Stimulated activated effector memory CD8-positive, alpha-beta T cell treated with anti-CD3 and anti-CD28 coated beads, Interleukin-12 subunit alpha, Interleukin-12 subunit beta, amount 100 ng/mL, for 72 hours (primary cell): ENCODE data around the gene AKAP5.
A peak's percentile ranks its signal among the peaks of the same experiment; 100 is the strongest.

Source experiments
- ATAC-seq: fragments of 150-1000 bp; cut with Tn5 transposase; 2 replicates; pipeline ENCODE4 v1.10.0; 2021
- DNase-seq, 2 donors: peaks; one replicate each; pipeline ENCODE4 v3.0.0; 2021 to 2022; ENCODE audit warnings: low spot score in 2 of 2
- H3K27ac Mint-ChIP-seq: one replicate; pipeline ENCODE4 v1.8.0; 2022; ENCODE audit warnings: mild to moderate bottlenecking, mixed read lengths
- H3K36me3 Mint-ChIP-seq: one replicate; pipeline ENCODE4 v1.8.0; 2022; ENCODE audit warnings: mild to moderate bottlenecking, mixed read lengths
- H3K4me1 Mint-ChIP-seq: one replicate; pipeline ENCODE4 v1.8.0; 2022; ENCODE audit warnings: mixed read lengths
- H3K4me3 Mint-ChIP-seq: one replicate; pipeline ENCODE4 v1.8.0; 2022; ENCODE audit warnings: mild to moderate bottlenecking, mixed read lengths
- H3K9me3 Mint-ChIP-seq: one replicate; pipeline ENCODE4 v1.8.0; 2022; ENCODE audit warnings: mixed read lengths

The AKAP5 gene

DNA sequence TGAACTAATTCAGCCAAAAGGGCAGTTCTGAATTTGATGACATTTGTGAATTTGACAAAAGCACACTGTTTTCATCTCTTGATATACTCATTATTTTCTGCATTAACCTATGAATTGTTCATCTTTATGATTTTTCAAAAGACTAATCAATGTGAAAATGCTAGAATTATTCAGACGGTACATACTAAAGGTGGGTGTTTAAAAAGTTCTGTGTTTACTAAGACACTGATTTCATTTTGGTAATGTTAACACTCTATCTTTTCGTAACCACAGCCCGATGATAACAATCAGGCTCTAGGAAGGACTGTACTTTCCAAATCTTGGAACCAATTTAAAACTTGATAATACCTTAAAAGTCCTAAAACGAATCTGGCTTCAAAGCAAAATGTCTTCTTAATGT lies 9.4 kb downstream of the AKAP5 start:
- peaks cover 36% of the 10 kb centered on the region for H3K36me3 Mint-ChIP-seq
- no peak overlapping the region for H3K27ac Mint-ChIP-seq
- DNase-seq (no peak), ATAC-seq (peak; percentile 74)
- H3K4me3 Mint-ChIP-seq = no peak overlapping the region
- peaks cover 23% of the 10 kb centered on the region for H3K4me1 Mint-ChIP-seq
- H3K9me3 Mint-ChIP-seq = no peaks in the 10 kb centered on the region

DNA sequence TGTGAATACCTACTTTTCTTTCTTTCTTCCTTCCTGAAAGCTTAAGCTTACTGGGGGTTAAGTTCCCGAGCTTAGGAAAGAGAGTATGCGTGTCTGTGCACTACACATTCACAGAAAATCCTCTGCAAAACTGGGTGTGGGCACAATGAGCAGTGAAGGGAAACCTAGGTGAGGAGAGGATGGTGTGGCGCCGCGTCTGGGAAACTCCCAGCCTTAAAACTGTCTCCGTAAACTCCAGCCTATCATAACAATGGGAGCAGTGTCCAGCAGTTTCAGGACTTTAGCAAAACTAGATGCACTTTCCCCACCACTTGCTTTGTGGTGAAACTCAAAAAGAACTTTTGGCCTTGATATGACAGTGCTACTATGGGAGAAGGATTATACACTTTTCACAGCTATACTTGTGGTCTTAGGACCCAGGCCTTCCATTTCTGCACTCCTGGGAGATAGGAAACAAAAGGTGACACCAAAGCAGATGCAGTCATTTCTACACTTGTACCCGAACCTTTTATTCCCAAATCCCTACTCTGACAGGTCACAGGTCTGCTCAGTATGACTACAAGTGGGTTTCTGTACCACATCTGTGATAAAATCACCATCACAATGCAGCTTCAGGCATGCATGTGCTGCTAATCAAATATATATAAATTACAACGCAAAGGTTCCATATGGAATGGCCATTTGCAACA lies 10.4 kb downstream of the AKAP5 start:
- Mint-ChIP-seq H3K36me3 (peaks cover 44% of the 10 kb centered on the region), H3K9me3 (no peaks in the 10 kb centered on the region), H3K4me3 (no peak overlapping the region), H3K4me1 (peaks cover 23% of the 10 kb centered on the region), H3K27ac (no peak overlapping the region)
- ATAC-seq (peak; percentile 19), DNase-seq (no peak)

DNA sequence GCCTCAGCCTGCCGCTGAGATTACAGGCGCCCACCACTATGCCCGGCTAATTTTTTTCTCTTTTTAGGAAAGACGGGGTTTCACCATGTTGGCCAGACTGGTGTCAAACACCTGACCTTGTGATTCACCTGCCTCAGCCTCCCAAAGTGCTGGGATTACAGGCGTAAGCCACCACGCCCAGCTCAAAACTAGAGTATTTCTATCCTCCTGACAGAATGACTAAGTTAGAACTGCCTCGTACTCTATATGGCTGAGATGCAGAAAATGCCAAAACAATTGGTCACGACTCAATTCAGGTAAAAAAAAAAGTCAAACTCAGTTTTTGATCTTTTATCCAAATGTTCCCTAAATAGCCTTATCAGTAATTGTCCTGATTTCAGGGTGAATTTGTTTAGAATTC lies 11.1 kb downstream of the AKAP5 start:
- Mint-ChIP-seq H3K4me3 (no peak overlapping the region), H3K9me3 (no peaks in the 10 kb centered on the region), H3K4me1 (peaks cover 23% of the 10 kb centered on the region), H3K27ac (no peak overlapping the region), H3K36me3 (peaks cover 51% of the 10 kb centered on the region)
- DNase-seq (no peak), ATAC-seq (peak; percentile 56)

DNA sequence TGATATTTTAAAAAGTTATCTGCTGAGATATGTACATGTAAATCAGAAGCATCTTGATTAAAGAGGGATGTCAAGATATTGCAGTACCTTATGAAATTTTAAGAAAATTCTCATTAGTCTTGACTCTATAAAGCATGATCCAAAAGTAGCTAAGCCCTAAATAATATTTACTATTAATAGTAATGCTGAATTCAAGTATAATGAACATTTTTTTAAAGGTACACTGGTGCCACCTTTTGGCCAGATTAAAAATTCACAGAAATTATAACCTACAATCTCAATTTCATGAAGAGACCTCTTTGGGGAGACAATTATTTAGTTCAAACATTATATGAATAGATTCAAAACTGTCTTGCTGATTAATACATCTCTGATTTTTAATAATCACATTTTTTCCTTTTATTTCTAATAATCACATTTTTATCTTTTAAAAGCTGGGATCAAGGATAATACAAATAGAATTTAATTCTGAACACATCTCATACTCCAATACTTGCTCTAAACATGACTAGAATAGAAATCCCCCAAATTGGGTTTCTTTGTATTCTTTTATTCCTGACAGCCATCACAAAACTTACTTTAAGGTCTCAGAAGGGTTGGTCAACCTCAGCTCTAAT lies 13.4 kb downstream of the AKAP5 start:
- no peak overlapping the region for H3K27ac Mint-ChIP-seq
- no peaks in the 10 kb centered on the region for H3K9me3 Mint-ChIP-seq
- no peak for ATAC-seq
- H3K36me3 Mint-ChIP-seq = peaks cover 74% of the 10 kb centered on the region
- H3K4me1 Mint-ChIP-seq = peaks cover 22% of the 10 kb centered on the region
- no peak overlapping the region for H3K4me3 Mint-ChIP-seq
- DNase-seq = no peak

DNA sequence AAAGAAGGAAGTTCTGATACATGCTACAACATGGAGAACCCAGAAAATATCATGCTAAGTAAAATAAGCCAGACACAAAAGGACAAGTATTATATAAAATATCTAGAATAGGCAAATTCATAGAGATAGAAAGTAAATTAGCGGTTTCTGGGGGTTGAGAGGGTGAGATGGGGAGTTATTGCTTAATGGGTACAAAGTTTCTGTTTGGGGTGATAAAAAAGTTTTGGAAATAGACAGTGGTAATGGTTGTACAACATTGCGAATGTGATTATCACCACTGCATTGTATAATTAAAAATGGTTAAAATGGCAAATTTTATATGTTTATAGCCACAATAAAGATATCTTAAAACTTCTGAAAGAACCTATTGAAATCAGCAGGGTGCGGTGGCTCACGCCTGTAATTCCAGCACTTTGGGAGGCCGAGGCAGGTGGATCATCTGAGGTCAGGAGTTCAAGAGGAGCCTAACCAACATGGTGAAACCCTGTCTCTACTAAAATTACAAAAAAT lies 23.3 kb downstream of the AKAP5 start:
- H3K4me1 Mint-ChIP-seq = peaks cover 30% of the 10 kb centered on the region
- DNase-seq = no peak
- peak overlapping the region; percentile 6 for H3K27ac Mint-ChIP-seq
- no peaks in the 10 kb centered on the region for H3K9me3 Mint-ChIP-seq
- peaks cover 100% of the 10 kb centered on the region for H3K36me3 Mint-ChIP-seq
- H3K4me3 Mint-ChIP-seq = no peak overlapping the region
- no peak for ATAC-seq

DNA sequence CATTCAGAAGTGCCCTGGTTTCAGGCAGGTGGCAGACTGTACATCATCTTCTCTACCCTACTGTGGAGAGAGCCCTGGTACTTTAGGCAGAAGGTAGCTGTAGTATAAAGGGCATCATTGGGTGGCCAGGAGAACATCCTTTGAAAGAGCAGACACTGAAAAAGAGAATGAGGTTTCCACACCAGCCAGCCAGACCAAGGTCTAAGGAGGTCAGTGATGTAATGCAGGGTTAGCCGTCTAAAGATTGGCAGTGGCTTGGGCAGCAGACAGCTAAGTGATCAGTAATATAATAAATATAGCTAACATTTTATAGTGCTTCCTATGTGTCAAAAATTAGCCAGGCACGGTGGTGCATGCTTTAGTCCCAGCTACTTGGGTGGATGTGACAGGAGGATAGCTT lies 26.3 kb downstream of the AKAP5 start:
- Mint-ChIP-seq H3K4me3 (no peak overlapping the region), H3K4me1 (peaks cover 37% of the 10 kb centered on the region), H3K36me3 (peaks cover 100% of the 10 kb centered on the region), H3K9me3 (no peaks in the 10 kb centered on the region), H3K27ac (peak overlapping the region; percentile 7)
- no peak for ATAC-seq
- no peak for DNase-seq

DNA sequence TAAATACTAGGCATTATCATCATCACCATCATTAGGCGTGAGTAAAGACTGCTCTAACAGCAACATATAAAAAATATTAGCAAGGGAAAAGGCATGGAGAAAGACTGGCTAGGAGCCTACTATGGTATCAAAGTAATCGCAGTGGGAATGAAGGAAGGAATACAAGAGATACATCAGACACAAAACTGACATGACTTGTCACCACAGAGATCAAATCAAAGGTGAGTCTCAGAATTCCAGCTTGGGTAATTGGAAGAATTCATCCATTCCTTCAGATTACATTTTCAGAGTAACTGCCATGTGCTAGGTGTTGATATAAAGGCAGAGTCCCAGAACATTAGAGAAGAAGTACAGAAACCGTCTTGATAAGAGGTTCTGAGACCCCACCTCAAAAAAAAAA lies 28.2 kb downstream of the AKAP5 start:
- H3K4me1 Mint-ChIP-seq = peaks cover 35% of the 10 kb centered on the region
- no peak overlapping the region for H3K4me3 Mint-ChIP-seq
- H3K36me3 Mint-ChIP-seq = peaks cover 100% of the 10 kb centered on the region
- H3K9me3 Mint-ChIP-seq = no peaks in the 10 kb centered on the region
- DNase-seq (no peak), ATAC-seq (no peak)
- peak overlapping the region; percentile 83 for H3K27ac Mint-ChIP-seq

DNA sequence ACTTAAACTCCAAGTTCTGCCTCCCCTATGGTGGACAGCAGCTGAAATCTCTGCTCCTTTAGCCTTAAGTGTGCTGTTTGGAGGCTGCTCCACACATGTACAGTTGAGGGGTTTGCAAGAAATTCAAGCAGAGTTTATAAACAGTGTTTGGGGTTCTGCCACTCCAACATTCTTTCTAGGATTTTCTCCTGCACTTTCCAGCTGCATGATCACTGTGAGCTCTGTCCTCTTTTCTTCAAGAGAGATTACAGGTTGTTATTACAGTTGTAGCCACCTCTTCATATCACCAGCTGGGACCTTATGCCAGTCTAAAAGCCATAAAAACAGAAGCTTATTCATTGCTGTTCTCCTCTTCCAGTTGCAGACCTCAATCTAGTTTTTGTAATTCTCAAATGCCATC lies 30.0 kb downstream of the AKAP5 start:
- H3K4me3 Mint-ChIP-seq = no peak overlapping the region
- peaks cover 43% of the 10 kb centered on the region for H3K4me1 Mint-ChIP-seq
- no peak for ATAC-seq
- peaks cover 100% of the 10 kb centered on the region for H3K36me3 Mint-ChIP-seq
- DNase-seq = no peak
- H3K9me3 Mint-ChIP-seq = no peaks in the 10 kb centered on the region
- no peak overlapping the region for H3K27ac Mint-ChIP-seq

DNA sequence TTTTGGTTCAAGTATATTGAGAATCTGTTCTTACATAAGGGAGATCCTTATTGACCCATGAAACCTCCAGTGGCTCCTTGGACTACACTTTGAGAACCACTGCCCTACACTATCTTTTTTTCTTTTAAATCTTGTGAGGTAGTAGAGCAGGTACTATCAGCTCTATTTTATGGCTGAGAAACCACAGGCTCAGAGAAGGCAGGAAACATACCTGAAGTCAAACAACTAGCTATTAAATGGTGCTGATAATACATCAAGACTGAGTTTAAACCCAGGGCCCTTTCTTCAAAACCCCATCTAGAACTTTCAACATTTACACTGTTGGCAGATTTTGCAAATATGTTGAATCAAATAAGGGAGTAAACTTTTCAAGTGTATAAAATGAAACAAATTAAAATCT lies 31.5 kb downstream of the AKAP5 start:
- H3K4me3 Mint-ChIP-seq = no peak overlapping the region
- peaks cover 100% of the 10 kb centered on the region for H3K36me3 Mint-ChIP-seq
- peaks cover 41% of the 10 kb centered on the region for H3K4me1 Mint-ChIP-seq
- no peak overlapping the region for H3K27ac Mint-ChIP-seq
- DNase-seq = no peak
- no peak for ATAC-seq
- H3K9me3 Mint-ChIP-seq = no peaks in the 10 kb centered on the region

DNA sequence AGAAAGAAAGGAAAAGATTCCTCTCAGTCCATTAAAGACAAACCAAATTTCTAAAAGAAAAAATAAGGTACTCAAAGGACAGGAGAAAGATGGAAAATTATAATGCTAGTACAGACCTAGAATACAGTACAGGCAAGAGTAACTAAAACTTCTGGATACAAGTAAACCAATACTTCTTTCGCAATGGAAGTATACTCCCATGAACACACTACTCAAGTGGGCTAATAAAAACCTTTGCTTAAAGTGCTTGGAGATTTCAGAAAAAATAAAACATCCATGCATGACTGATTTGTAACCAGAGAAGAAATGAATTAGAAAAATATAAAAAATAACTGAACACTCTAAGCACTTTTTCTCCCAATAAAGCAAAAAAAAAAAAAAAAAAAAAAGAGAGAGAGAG lies 34.8 kb downstream of the AKAP5 start:
- peaks cover 24% of the 10 kb centered on the region for H3K4me1 Mint-ChIP-seq
- peak overlapping the region; percentile 87 for H3K4me3 Mint-ChIP-seq
- H3K36me3 Mint-ChIP-seq = peaks cover 95% of the 10 kb centered on the region
- ATAC-seq (no peak), DNase-seq (no peak)
- no peaks in the 10 kb centered on the region for H3K9me3 Mint-ChIP-seq
- peak overlapping the region; percentile 100 for H3K27ac Mint-ChIP-seq

DNA sequence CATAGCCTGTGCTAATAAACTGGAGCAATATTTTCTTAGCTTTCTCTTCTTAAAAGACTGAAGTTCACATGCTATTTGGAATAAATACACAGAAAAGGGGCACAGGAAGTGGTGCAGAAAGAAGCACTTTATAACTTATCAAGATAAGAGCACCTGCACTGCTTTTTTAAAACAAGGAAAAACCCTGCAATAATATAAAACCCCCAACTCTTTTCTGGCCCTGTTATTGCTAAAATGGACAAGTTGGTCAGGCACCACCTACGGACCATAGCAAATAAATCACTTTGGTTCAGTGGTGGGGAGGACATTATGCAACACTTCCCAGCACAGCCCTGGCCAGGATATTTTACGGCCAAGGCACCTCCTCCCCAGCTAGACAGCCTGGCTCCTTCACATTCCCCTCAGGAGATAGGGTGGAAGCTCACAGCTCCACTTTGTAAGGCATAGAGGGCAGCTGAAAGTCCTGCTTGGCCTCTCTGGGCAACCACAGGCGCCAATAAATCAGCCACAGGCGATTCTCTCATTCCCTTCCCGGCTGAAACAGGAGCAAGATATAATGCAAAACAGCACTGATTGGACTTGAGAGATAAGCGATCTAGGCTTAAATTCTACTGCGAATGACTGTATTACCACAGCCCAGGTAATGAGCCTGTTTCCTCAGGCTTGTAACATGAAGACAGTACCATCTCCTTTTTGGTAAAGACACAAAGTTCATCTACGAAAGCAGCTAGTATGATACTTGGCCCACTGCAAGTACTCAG lies 36.3 kb downstream of the AKAP5 start:
- peak overlapping the region; percentile 87 for H3K4me3 Mint-ChIP-seq
- ATAC-seq (no peak), DNase-seq (no peak)
- H3K4me1 Mint-ChIP-seq = peaks cover 23% of the 10 kb centered on the region
- no peaks in the 10 kb centered on the region for H3K9me3 Mint-ChIP-seq
- H3K27ac Mint-ChIP-seq = peak overlapping the region; percentile 100
- peaks cover 95% of the 10 kb centered on the region for H3K36me3 Mint-ChIP-seq

DNA sequence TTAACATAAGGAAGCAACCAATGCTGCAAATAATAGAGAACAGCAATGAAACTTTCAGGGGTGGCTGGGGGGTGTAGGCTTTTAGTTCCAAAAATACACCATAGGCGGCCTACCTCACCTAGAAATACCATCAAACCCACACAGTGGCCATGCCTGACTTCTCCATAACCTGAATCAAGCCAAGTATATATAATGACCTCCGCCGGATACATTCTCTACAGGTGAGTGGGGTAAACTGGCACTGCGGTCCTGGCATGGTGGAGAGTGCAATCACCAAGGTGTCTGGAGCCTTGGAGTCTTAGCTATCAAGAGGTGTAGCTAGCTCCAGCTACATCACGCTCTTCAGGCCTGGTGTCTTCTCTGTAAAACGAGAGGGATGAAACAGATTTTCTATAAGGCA lies 37.2 kb downstream of the AKAP5 start:
- DNase-seq = no peak
- Mint-ChIP-seq H3K4me3 (peak overlapping the region; percentile 87), H3K4me1 (peaks cover 23% of the 10 kb centered on the region), H3K27ac (peak overlapping the region; percentile 100), H3K9me3 (no peaks in the 10 kb centered on the region), H3K36me3 (peaks cover 95% of the 10 kb centered on the region)
- ATAC-seq = no peak

DNA sequence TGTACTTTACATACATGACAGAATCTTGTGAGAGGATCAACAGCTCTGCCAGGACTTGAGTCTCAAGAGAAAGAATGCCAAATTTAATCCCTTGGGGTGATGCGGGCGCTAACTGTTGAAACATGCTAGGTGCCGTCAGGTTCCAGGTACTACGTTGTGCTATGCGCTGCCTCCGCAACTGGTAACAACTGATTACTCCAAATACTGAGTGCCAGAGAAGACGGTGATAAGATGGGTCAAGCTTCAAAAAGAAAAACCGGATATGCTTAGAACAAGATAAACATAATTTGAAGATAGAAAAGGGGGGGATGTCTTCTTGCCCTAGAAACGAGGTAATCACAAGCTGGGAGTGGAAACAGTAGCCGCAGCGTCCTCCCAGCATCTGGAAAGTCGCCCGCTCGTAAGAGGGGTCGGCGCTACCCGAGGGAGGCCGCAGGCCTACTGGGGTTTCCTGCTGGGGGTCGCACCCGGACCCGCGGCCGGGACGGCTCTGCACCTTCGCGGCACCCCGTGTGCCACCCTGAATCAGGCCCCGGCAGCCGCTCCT lies 37.7 kb downstream of the AKAP5 start:
- peaks cover 95% of the 10 kb centered on the region for H3K36me3 Mint-ChIP-seq
- H3K9me3 Mint-ChIP-seq = no peaks in the 10 kb centered on the region
- H3K4me3 Mint-ChIP-seq = peak overlapping the region; percentile 87
- H3K27ac Mint-ChIP-seq = peak overlapping the region; percentile 100
- no peak for DNase-seq
- peaks cover 28% of the 10 kb centered on the region for H3K4me1 Mint-ChIP-seq
- ATAC-seq = no peak

DNA sequence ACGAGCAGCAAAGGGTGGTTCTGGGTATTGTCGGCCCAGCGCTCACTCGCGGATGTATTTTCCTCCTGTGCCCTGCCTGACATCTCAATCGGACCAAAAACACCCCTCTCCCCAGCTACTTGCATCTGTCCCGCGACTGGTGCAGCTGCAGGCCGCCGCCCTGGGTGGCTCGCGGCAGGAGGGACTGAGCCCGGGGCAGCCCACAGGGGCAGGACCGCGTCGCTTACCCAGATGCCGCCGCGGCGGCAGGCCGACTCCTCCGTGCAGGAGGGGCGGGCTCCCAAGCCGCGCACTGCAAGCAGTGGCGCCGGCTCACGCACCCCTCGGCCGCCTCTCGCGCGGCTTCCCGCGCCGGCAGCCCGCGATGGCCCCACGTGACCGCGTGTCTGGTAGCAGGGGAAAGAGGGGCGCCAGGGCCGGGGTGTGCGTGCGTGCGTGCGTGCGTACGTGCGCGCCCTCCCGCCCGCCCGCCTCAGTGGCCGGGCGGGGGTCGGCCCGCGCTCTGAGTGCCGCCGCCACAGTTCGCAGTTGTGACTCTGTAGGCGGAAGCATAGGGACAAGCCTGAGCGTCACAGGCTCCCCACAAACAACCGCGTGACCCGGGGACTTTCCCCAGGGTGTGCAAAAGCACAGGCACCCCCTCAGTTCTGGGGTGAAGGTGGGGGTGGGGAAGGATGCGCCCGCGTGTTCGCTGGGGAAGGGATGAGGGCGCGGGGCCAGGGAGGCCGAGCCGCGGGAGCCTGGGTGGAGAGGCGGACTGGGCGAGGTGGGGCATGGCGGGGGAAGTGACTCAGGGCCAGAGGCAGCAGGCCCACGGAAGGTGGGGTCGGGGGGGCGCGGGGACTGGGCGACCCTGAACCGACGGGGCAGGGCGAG lies 38.4 kb downstream of the AKAP5 start, which contains the start of gene ZBTB25:
Gene ZBTB25, minus strand, starts transcription at position 405 of the 876 bp plus-strand sequence. CDS start 13,305 bp downstream, outside the sequence.
- DNase-seq (peak; percentile 78 to 98), ATAC-seq (peak; percentile 79)
- Mint-ChIP-seq H3K4me3 (peak within 1 kb of the TSS; percentile 87), H3K9me3 (no peaks in the 10 kb centered on the region), H3K36me3 (peaks cover 95% of the 10 kb centered on the region), H3K27ac (peak within 1 kb of the TSS; percentile 100), H3K4me1 (peaks cover 35% of the 10 kb centered on the region)
